ENCODE measurements around the gene NHERF1.

The NHERF1 gene

GRCh38 chr17:74713171-74713755 is 35.2 kb upstream of the NHERF1 start:
- no peaks in the 10 kb centered on the region for H3K36me3 ChIP-seq (replicated peaks; ENCODE audit: low read depth, low read length)
- peaks cover 19% of the 10 kb centered on the region for H3K27me3 ChIP-seq (ENCODE audit: low read depth, low read length)
- H3K9me3 ChIP-seq (ENCODE audit: insufficient read depth, low read length), result no peaks in the 10 kb centered on the region
- peaks cover 3% of the 10 kb centered on the region; the same call in 1 of the 2 replicates for H3K4me1 ChIP-seq (ENCODE audit: low read length)
- H3K79me2 ChIP-seq (ENCODE audit: low read length), result no peaks in the 10 kb centered on the region
- no peak overlapping the region for H3K9ac ChIP-seq (ENCODE audit: low read length)
- H2AFZ ChIP-seq (ENCODE audit: low read depth, low read length), result no peak overlapping the region
- no peak overlapping the region for H3K4me2 ChIP-seq (ENCODE audit: low read length)
- H4K20me1 ChIP-seq (ENCODE audit: insufficient read depth, low read length), result no peaks in the 10 kb centered on the region
- H3K4me3 ChIP-seq (ENCODE audit: low read length), result no peak overlapping the region
- no peak overlapping the region for H3K27ac ChIP-seq (ENCODE audit: low read length)
- TF ChIP-seq EZH2phosphoT487 (IDR thresholded peaks at IDR 0.05; ENCODE audit: low read depth) (no peak), CTCF (IDR thresholded peaks at IDR 0.05; ENCODE audit: low read depth, low read length) (no peak)

DNA sequence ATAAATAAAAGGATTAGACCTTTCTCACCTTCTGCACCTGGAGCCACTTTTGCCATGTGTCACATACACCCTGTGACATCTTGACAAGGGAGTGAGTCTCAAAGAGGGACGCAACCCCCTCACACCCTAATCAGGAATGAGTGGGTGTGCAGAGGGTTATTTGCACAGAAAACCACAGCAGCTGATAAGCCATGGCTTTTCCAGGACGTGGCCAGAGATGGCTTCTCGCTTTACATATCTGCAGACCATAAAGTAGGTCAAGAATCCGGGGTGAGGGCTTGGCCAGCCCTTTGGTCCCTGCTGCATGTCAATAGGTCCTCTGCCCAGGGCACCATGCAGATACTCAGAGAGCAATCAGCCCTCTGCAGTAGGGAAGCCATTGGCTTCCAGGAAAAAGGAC is 33.3 kb upstream of the NHERF1 start:
- no peak overlapping the region for H3K4me2 ChIP-seq (ENCODE audit: low read length)
- TF ChIP-seq EZH2phosphoT487 (IDR thresholded peaks at IDR 0.05; ENCODE audit: low read depth), result no peak
- TF ChIP-seq CTCF (IDR thresholded peaks at IDR 0.05; ENCODE audit: low read depth, low read length), result no peak
- peaks cover 3% of the 10 kb centered on the region; the same call in 1 of the 2 replicates for H3K4me1 ChIP-seq (ENCODE audit: low read length)
- peaks cover 20% of the 10 kb centered on the region for H3K27me3 ChIP-seq (ENCODE audit: low read depth, low read length)
- H3K4me3 ChIP-seq (ENCODE audit: low read length), result no peak overlapping the region
- H4K20me1 ChIP-seq (ENCODE audit: insufficient read depth, low read length), result no peaks in the 10 kb centered on the region
- H3K79me2 ChIP-seq (ENCODE audit: low read length), result no peaks in the 10 kb centered on the region
- no peaks in the 10 kb centered on the region for H3K36me3 ChIP-seq (replicated peaks; ENCODE audit: low read depth, low read length)
- H3K27ac ChIP-seq (ENCODE audit: low read length), result no peak overlapping the region
- no peak overlapping the region for H2AFZ ChIP-seq (ENCODE audit: low read depth, low read length)
- H3K9ac ChIP-seq (ENCODE audit: low read length), result no peak overlapping the region
- no peaks in the 10 kb centered on the region for H3K9me3 ChIP-seq (ENCODE audit: insufficient read depth, low read length)

- no peaks in the 10 kb centered on the region for H3K79me2 ChIP-seq (ENCODE audit: low read length)
These were observed 27.9 kb upstream of the NHERF1 start for GRCh38 chr17:74720506-74720905.

GRCh38 chr17:74722782-74723181 is 25.6 kb upstream of the NHERF1 start:
- Histone ChIP-seq H3K79me2 (ENCODE audit: low read length) (no peaks in the 10 kb centered on the region), H3K9ac (ENCODE audit: low read length) (no peak overlapping the region), H4K20me1 (ENCODE audit: insufficient read depth, low read length) (no peaks in the 10 kb centered on the region), H3K4me1 (ENCODE audit: low read length) (no peaks in the 10 kb centered on the region), H3K36me3 (replicated peaks; ENCODE audit: low read depth, low read length) (no peaks in the 10 kb centered on the region), H3K27ac (ENCODE audit: low read length) (no peak overlapping the region), H3K27me3 (ENCODE audit: low read depth, low read length) (peaks cover 10% of the 10 kb centered on the region; the same call in 1 of the 2 replicates), H3K4me3 (ENCODE audit: low read length) (no peak overlapping the region), H3K4me2 (ENCODE audit: low read length) (no peak overlapping the region), H2AFZ (ENCODE audit: low read depth, low read length) (no peak overlapping the region), H3K9me3 (ENCODE audit: insufficient read depth, low read length) (no peaks in the 10 kb centered on the region)
- TF ChIP-seq CTCF (IDR thresholded peaks at IDR 0.05; ENCODE audit: low read depth, low read length), result no peak
- TF ChIP-seq EZH2phosphoT487 (IDR thresholded peaks at IDR 0.05; ENCODE audit: low read depth), result no peak

More at GRCh38 chr17:74720506-74720905, 27.9 kb upstream of the NHERF1 start:
- Histone ChIP-seq H4K20me1 (ENCODE audit: insufficient read depth, low read length) (no peaks in the 10 kb centered on the region), H3K4me2 (ENCODE audit: low read length) (no peak overlapping the region), H3K27me3 (ENCODE audit: low read depth, low read length) (peaks cover 22% of the 10 kb centered on the region), H3K4me1 (ENCODE audit: low read length) (no peaks in the 10 kb centered on the region), H3K36me3 (replicated peaks; ENCODE audit: low read depth, low read length) (no peaks in the 10 kb centered on the region), H3K9ac (ENCODE audit: low read length) (no peak overlapping the region), H2AFZ (ENCODE audit: low read depth, low read length) (no peak overlapping the region), H3K9me3 (ENCODE audit: insufficient read depth, low read length) (no peaks in the 10 kb centered on the region), H3K4me3 (ENCODE audit: low read length) (no peak overlapping the region), H3K27ac (ENCODE audit: low read length) (no peak overlapping the region)
- TF ChIP-seq EZH2phosphoT487 (IDR thresholded peaks at IDR 0.05; ENCODE audit: low read depth) (no peak), CTCF (IDR thresholded peaks at IDR 0.05; ENCODE audit: low read depth, low read length) (no peak)
